MM.1S (cell line): ENCODE measurements around the gene ZXDC.

Experiments used
- DNase-seq: peaks from one replicate; pipeline ENCODE4 v3.0.0-alpha.2; 2015
- H2AFZ ChIP-seq: fragments of 300-600 bp; sonication (generic); 2 replicates; pipeline ENCODE4 v1.6.0; 2016; ENCODE audit warnings: antibody characterized with exemption, low read length
- H3F3A ChIP-seq: fragments of 300-600 bp; sonication (generic); 2 replicates; pipeline ENCODE4 v1.6.1; 2016; ENCODE audit warnings: mild to moderate bottlenecking, antibody characterized with exemption, low read length, moderate library complexity, mixed read lengths; ENCODE audit not compliant: insufficient read depth
- H3K27ac ChIP-seq: fragments of 300-600 bp; sonication (generic); 2 replicates; pipeline ENCODE4 v1.5.1; 2016; ENCODE audit warnings: mild to moderate bottlenecking, low read length
- H3K27me3 ChIP-seq: fragments of 300-600 bp; sonication (generic); replicated peaks from 2 replicates; pipeline ENCODE4 v1.6.0; 2016; ENCODE audit warnings: low read length; ENCODE audit not compliant: insufficient read depth
- H3K36me3 ChIP-seq: fragments of 300-600 bp; sonication (generic); replicated peaks from 2 replicates; pipeline ENCODE4 v1.6.1; 2016; ENCODE audit warnings: mild to moderate bottlenecking, low read length, mixed read lengths; ENCODE audit not compliant: insufficient read depth
- H3K4me1 ChIP-seq: fragments of 300-600 bp; sonication (generic); 2 replicates; pipeline ENCODE4 v1.6.1; 2016; ENCODE audit warnings: low read length, mixed read lengths
- H3K4me2 ChIP-seq: fragments of 300-600 bp; sonication (generic); 2 replicates; pipeline ENCODE4 v1.6.0; 2016; ENCODE audit warnings: low read depth, low read length
- H3K4me3 ChIP-seq: fragments of 300-600 bp; sonication (generic); 2 replicates; pipeline ENCODE4 v1.5.1; 2016; ENCODE audit warnings: low read length, mixed read lengths
- H3K79me2 ChIP-seq: fragments of 300-600 bp; sonication (generic); 2 replicates; pipeline ENCODE4 v1.6.1; 2016; ENCODE audit warnings: mixed run types, low read length, mixed read lengths
- H3K9ac ChIP-seq: fragments of 300-600 bp; sonication (generic); 2 replicates; pipeline ENCODE4 v1.6.1; 2016; ENCODE audit warnings: low read length, mixed read lengths
- H3K9me2 ChIP-seq: fragments of 300-600 bp; sonication (generic); replicated peaks from 2 replicates; pipeline ENCODE4 v1.6.1; 2016; ENCODE audit warnings: mild to moderate bottlenecking, low read length, mixed read lengths; ENCODE audit not compliant: insufficient read depth
- H3K9me3 ChIP-seq: fragments of 300-600 bp; sonication (generic); replicated peaks from 2 replicates; pipeline ENCODE4 v1.6.1; 2016; ENCODE audit warnings: mild to moderate bottlenecking, low read length, mixed read lengths; ENCODE audit not compliant: insufficient read depth
- H4K20me1 ChIP-seq: fragments of 300-600 bp; sonication (generic); 2 replicates; pipeline ENCODE4 v1.6.1; 2016; ENCODE audit warnings: mild to moderate bottlenecking, low read length, moderate library complexity, mixed read lengths; ENCODE audit not compliant: insufficient read depth
- EZH2 ChIP-seq: fragments of 300-600 bp; sonication (generic); optimal IDR thresholded peaks from 2 replicates; pipeline ENCODE3; 2017; ENCODE audit warnings: low read depth, mild to moderate bottlenecking, antibody characterized with exemption, low read length, mixed read lengths
- EZH2phosphoT487 ChIP-seq: fragments of 300-600 bp; sonication (generic); IDR thresholded peaks from 2 replicates; pipeline ENCODE4 v1.6.1; 2018; ENCODE audit warnings: antibody characterized with exemption, low read length
- TF ChIP-seq, protein P1 (sequence below): fragments of 300-600 bp; sonication (generic); IDR thresholded peaks from 2 replicates; pipeline ENCODE4 v1.5.1; 2016; ENCODE audit warnings: antibody characterized with exemption, low read length, mixed read lengths

The ZXDC gene

DNA sequence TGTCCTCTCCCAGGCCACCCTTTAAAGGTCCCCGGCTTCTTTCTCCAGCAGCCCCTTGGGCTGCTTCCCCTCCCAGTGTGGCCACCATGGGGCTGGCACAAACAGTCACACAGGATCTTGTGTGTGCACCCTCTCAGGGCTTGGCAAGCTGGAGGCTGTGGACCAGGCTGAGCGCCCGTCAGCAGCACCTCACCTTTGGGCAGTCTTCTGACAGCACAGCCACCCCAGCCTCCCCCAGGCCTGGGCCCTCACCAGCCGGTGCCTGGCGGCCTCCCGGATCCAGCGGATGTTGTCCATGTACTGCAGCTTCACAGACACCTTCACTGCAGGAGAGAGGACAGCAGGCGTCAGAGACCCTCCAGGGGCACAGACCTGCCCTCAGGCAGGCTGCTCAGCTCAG lies 20.1 kb upstream of the ZXDC start:
- Histone ChIP-seq H4K20me1 (no peaks in the 10 kb centered on the region), H3K4me1 (peaks cover 20% of the 10 kb centered on the region), H3K27me3 (no peaks in the 10 kb centered on the region), H3K79me2 (no peaks in the 10 kb centered on the region), H3K9me2 (no peaks in the 10 kb centered on the region), H3K36me3 (no peaks in the 10 kb centered on the region), H3K9me3 (no peaks in the 10 kb centered on the region), H3F3A (peaks cover 18% of the 10 kb centered on the region), H2AFZ (no peak overlapping the region), H3K27ac (no peak overlapping the region), H3K4me3 (no peak overlapping the region), H3K9ac (no peak overlapping the region), H3K4me2 (no peak overlapping the region)
- TF ChIP-seq EZH2 = no peak
- TF ChIP-seq EZH2phosphoT487 = no peak
- TF ChIP-seq, protein P1, sequence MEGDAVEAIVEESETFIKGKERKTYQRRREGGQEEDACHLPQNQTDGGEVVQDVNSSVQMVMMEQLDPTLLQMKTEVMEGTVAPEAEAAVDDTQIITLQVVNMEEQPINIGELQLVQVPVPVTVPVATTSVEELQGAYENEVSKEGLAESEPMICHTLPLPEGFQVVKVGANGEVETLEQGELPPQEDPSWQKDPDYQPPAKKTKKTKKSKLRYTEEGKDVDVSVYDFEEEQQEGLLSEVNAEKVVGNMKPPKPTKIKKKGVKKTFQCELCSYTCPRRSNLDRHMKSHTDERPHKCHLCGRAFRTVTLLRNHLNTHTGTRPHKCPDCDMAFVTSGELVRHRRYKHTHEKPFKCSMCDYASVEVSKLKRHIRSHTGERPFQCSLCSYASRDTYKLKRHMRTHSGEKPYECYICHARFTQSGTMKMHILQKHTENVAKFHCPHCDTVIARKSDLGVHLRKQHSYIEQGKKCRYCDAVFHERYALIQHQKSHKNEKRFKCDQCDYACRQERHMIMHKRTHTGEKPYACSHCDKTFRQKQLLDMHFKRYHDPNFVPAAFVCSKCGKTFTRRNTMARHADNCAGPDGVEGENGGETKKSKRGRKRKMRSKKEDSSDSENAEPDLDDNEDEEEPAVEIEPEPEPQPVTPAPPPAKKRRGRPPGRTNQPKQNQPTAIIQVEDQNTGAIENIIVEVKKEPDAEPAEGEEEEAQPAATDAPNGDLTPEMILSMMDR = no peak
- no peak for DNase-seq

DNA sequence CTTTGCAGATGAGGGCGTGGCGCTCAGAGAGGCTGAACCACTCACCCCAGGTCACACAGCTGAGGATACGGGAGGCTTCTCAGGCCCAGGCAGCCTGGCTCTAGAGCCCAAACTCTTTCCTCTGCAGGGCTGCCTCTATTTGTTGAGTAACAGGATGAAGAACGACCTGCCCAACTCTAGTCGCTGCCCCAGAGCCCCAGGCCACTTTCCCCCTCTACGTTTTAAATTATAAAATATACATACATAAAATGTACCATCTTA lies 19.2 kb upstream of the ZXDC start:
- Histone ChIP-seq H4K20me1 (no peaks in the 10 kb centered on the region), H3K79me2 (no peaks in the 10 kb centered on the region), H3K4me2 (peak overlapping the region; percentile 97; the same call in 1 of the 2 replicates), H3K9ac (no peak overlapping the region), H3K4me1 (peaks cover 20% of the 10 kb centered on the region), H3K9me2 (no peaks in the 10 kb centered on the region), H3K36me3 (no peaks in the 10 kb centered on the region), H3K9me3 (no peaks in the 10 kb centered on the region), H3K27me3 (no peaks in the 10 kb centered on the region), H3K4me3 (no peak overlapping the region), H3F3A (peaks cover 18% of the 10 kb centered on the region), H2AFZ (peak overlapping the region; percentile 24; the same call in 1 of the 2 replicates), H3K27ac (peak overlapping the region; percentile 64; the same call in 1 of the 2 replicates)
- DNase-seq = no peak
- TF ChIP-seq EZH2 = no peak
- TF ChIP-seq, protein P1 = no peak
- TF ChIP-seq EZH2phosphoT487 = no peak

DNA sequence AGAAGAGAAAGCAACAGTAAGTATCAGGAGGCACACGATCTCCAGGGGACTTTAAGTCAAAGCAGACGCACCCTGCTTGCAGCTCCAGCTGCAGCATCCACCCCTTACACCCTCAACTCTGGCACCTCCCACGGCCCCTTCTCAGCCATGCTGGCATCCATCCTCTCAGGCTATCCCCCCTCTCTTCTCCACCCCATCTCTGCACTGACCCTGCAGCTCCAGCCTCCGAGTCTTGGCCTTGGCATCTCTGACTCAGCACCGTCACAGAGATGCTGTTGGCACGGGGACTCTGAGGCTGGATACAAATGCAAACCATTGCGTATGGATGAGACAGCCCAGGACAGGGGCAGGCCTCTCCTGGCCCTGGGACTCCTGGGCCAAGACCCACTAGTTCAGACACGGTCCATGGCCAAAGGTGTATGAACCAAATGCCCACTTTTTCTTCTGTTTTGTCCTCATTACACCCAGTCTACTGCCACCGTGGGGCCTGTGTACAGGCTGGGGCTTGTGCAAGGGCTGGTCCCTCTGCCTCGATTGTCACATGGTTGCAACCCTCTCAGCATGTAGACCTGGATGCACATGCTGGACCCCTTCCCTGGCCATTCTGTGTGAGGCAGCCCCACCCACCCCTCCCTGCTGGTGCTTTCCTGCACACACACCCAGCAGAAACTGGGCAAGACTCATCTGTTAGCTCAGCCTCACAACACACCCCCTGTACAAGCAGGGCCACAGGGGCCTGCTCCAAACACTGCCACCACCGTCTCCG lies 18.7 kb upstream of the ZXDC start:
- Histone ChIP-seq H3K4me3 (peak overlapping the region; percentile 50), H3F3A (peaks cover 18% of the 10 kb centered on the region), H3K9me2 (no peaks in the 10 kb centered on the region), H3K27me3 (no peaks in the 10 kb centered on the region), H3K27ac (peak overlapping the region; percentile 64; the same call in 1 of the 2 replicates), H3K9ac (peak overlapping the region; percentile 43; the same call in 1 of the 2 replicates), H3K4me1 (peaks cover 20% of the 10 kb centered on the region), H3K9me3 (no peaks in the 10 kb centered on the region), H3K79me2 (no peaks in the 10 kb centered on the region), H3K4me2 (peak overlapping the region; percentile 97), H2AFZ (peak overlapping the region; percentile 77), H3K36me3 (no peaks in the 10 kb centered on the region), H4K20me1 (no peaks in the 10 kb centered on the region)
- peak; percentile 55 for DNase-seq
- no peak for TF ChIP-seq EZH2
- TF ChIP-seq, protein P1 = no peak
- TF ChIP-seq EZH2phosphoT487 = no peak
